Measurements from ENCODE around the gene RAPH1.

DNA sequence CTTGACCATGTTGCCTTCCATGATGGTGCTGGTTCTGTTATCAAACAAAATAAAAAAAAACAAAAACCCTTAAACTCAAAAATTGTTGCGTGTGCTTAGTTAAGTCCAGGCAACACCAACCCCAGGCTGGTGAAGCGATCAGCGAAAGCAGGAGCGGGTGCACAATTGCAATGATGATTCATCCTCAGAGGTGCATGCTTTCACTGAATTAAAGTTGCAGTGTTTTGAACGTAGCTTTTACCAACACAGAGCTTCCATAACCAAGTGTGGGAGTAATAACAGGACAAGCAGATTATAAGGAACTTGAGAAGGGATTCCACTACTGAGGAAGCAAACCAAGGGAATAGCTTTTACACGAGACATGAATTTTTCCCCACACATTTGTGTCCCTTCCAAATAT lies 39.7 kb upstream of the RAPH1 start:
- TF ChIP-seq, protein P1, sequence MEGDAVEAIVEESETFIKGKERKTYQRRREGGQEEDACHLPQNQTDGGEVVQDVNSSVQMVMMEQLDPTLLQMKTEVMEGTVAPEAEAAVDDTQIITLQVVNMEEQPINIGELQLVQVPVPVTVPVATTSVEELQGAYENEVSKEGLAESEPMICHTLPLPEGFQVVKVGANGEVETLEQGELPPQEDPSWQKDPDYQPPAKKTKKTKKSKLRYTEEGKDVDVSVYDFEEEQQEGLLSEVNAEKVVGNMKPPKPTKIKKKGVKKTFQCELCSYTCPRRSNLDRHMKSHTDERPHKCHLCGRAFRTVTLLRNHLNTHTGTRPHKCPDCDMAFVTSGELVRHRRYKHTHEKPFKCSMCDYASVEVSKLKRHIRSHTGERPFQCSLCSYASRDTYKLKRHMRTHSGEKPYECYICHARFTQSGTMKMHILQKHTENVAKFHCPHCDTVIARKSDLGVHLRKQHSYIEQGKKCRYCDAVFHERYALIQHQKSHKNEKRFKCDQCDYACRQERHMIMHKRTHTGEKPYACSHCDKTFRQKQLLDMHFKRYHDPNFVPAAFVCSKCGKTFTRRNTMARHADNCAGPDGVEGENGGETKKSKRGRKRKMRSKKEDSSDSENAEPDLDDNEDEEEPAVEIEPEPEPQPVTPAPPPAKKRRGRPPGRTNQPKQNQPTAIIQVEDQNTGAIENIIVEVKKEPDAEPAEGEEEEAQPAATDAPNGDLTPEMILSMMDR (IDR thresholded peaks at IDR 0.05; ENCODE audit: insufficient read depth, low read depth, low read length), result no peak
- no peak for TF ChIP-seq EZH2 (IDR thresholded peaks at IDR 0.05; ENCODE audit: insufficient read depth, low read length)
